ENCODE results near the gene TSPAN13. TPM values are rescaled to one million over a fixed set of nuclear protein-coding genes. Genes with fewer than 3 reads are reported as not detected.

TSPAN13 gene
- total RNA-seq, 2 donors from 2014 or later = 34.9 to 51.2 TPM

GRCh38 chr7:16735020-16735419 lies 18.5 kb upstream of the TSPAN13 start:
- no peak overlapping the region for H3K4me3 Mint-ChIP-seq
- DNase-seq = no peak
- no peaks in the 10 kb centered on the region for H3K27me3 Mint-ChIP-seq (ENCODE audit: insufficient read depth)
- TF ChIP-seq CTCF (conservative IDR thresholded peaks at IDR 0.05) = no peak
- Histone ChIP-seq H3K4me3 (ENCODE audit: low read length) (no peak overlapping the region), H3K36me3 (ENCODE audit: control insufficient read depth, insufficient read depth, low read length) (no peaks in the 10 kb centered on the region), H3K4me1 (ENCODE audit: control insufficient read depth, insufficient read depth, low read length) (peaks cover 3% of the 10 kb centered on the region), H3K27ac (ENCODE audit: low read depth, low read length) (no peak overlapping the region), H3K9ac (ENCODE audit: extremely low read depth, low read length, poor library complexity, severe bottlenecking) (no peak overlapping the region), H3K9me3 (ENCODE audit: control insufficient read depth, low read length) (no peaks in the 10 kb centered on the region), H3K27me3 (ENCODE audit: control insufficient read depth, insufficient read depth, low read length, poor library complexity, severe bottlenecking) (no peaks in the 10 kb centered on the region)
- no peaks in the 10 kb centered on the region for H3K36me3 Mint-ChIP-seq (ENCODE audit: low read depth)
- no peak overlapping the region for H3K27ac Mint-ChIP-seq
- H3K9me3 Mint-ChIP-seq = no peaks in the 10 kb centered on the region
- peaks cover 39% of the 10 kb centered on the region for H3K4me1 Mint-ChIP-seq
- WGBS, 2 experiments (ENCODE audit: insufficient coverage in 1 of 2, insufficient read length in 1 of 2) = 80% methylated on average over 4 of the region's 4 CpGs; no CpG with 5 or more reads in 1 of the 2 experiments

- WGBS, 2 experiments (ENCODE audit: insufficient coverage in 1 of 2, insufficient read length in 1 of 2) = 62 to 79% methylated on average over 2 to 5 of the region's 5 CpGs
- no peak for TF ChIP-seq CTCF (conservative IDR thresholded peaks at IDR 0.05)
- H3K9ac ChIP-seq (ENCODE audit: extremely low read depth, low read length, poor library complexity, severe bottlenecking) = no peak overlapping the region
- no peaks in the 10 kb centered on the region for H3K27me3 ChIP-seq (ENCODE audit: control insufficient read depth, insufficient read depth, low read length, poor library complexity, severe bottlenecking)
- H3K27ac Mint-ChIP-seq = peak overlapping the region; percentile 61
- no peak overlapping the region for H3K27ac ChIP-seq (ENCODE audit: low read depth, low read length)
- H3K36me3 ChIP-seq (ENCODE audit: control insufficient read depth, insufficient read depth, low read length) = no peaks in the 10 kb centered on the region
- no peak for DNase-seq
- H3K9me3 ChIP-seq (ENCODE audit: control insufficient read depth, low read length) = no peaks in the 10 kb centered on the region
- no peak overlapping the region for H3K4me3 ChIP-seq (ENCODE audit: low read length)
- peaks cover 15% of the 10 kb centered on the region for H3K4me1 ChIP-seq (ENCODE audit: control insufficient read depth, insufficient read depth, low read length)
- H3K4me3 Mint-ChIP-seq = no peak overlapping the region
- no peaks in the 10 kb centered on the region for H3K9me3 Mint-ChIP-seq
- peaks cover 45% of the 10 kb centered on the region for H3K4me1 Mint-ChIP-seq
- H3K36me3 Mint-ChIP-seq (ENCODE audit: low read depth) = no peaks in the 10 kb centered on the region
- no peaks in the 10 kb centered on the region for H3K27me3 Mint-ChIP-seq (ENCODE audit: insufficient read depth)
Observed at GRCh38 chr7:16738011-16738688, 15.4 kb upstream of the TSPAN13 start.

GRCh38 chr7:16739863-16740622 lies 13.5 kb upstream of the TSPAN13 start:
- Mint-ChIP-seq H3K27me3 (ENCODE audit: insufficient read depth) (no peaks in the 10 kb centered on the region), H3K4me1 (peaks cover 46% of the 10 kb centered on the region), H3K9me3 (no peaks in the 10 kb centered on the region), H3K36me3 (ENCODE audit: low read depth) (no peaks in the 10 kb centered on the region), H3K4me3 (no peak overlapping the region), H3K27ac (no peak overlapping the region)
- Histone ChIP-seq H3K36me3 (ENCODE audit: control insufficient read depth, insufficient read depth, low read length) (no peaks in the 10 kb centered on the region), H3K9ac (ENCODE audit: extremely low read depth, low read length, poor library complexity, severe bottlenecking) (no peak overlapping the region), H3K9me3 (ENCODE audit: control insufficient read depth, low read length) (no peaks in the 10 kb centered on the region), H3K4me3 (ENCODE audit: low read length) (no peak overlapping the region), H3K27me3 (ENCODE audit: control insufficient read depth, insufficient read depth, low read length, poor library complexity, severe bottlenecking) (no peaks in the 10 kb centered on the region), H3K27ac (ENCODE audit: low read depth, low read length) (no peak overlapping the region), H3K4me1 (ENCODE audit: control insufficient read depth, insufficient read depth, low read length) (peaks cover 23% of the 10 kb centered on the region)
- no peak for TF ChIP-seq CTCF (conservative IDR thresholded peaks at IDR 0.05)
- DNase-seq = no peak
- 80 to 85% methylated on average over 3 to 6 of the region's 6 CpGs for WGBS, 2 experiments (ENCODE audit: insufficient coverage in 1 of 2, insufficient read length in 1 of 2)
